Measurements from ENCODE around the gene ACAP1.

Gene ACAP1

DNA sequence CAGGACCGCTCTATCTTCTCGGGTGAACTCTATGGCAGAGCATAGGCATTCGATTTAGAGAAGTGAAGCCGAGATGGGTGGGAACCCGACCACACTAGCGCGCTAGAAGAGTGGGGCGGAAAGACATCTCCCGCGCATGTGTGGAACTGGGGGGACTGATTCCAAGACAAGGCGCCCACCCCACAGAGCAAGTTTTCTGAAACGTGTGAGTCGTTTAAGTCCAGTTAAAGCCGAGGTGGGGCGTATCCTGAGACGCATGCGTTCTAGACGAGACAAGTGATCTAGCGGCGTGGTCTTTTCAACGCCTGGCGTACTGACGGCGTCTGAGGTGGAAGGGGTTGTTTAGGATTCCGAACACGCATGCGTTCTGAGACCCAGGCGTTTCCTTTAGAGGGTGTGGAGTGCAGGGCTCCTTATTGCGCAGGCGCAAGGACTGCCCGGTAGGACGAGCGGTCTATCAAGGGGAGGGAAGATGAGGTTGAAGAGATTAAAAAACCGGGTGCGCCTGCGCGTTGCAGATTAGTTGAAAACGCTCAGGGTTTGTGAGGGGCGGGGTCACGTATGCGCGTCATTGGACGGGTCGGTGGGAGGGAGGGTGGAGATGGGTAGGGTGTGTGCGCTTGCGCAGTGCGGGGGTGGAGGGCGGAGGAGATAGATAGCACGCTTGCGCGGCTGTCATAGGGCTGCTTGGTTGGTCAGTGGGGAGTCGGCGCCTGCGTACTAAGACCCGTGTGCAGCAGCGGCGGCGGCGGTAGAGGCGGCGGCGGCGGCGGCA is 29.2 kb upstream of the ACAP1 start, which contains the start of gene EIF5A:
Gene EIF5A, plus strand, starts transcription at position 718 of the 775 bp plus-strand sequence. CDS start 2,008 bp downstream, outside the sequence.
- DNase-seq: peak; percentile 100
- Mint-ChIP-seq H3K27me3 (peaks cover 4% of the 10 kb centered on the region), H3K27ac (peak within 1 kb of the TSS; percentile 100), H3K9me3 (no peaks in the 10 kb centered on the region), H3K4me1 (peaks cover 45% of the 10 kb centered on the region), H3K36me3 (peaks cover 33% of the 10 kb centered on the region), H3K4me3 (peak within 1 kb of the TSS; percentile 96)
- CTCF ChIA-PET: no interaction called here

GRCh38 chr17:7307686-7308624 is 28.4 kb upstream of the ACAP1 start:
- peaks cover 40% of the 10 kb centered on the region for H3K36me3 Mint-ChIP-seq
- peak overlapping the region; percentile 96 for H3K4me3 Mint-ChIP-seq
- no peaks in the 10 kb centered on the region for H3K9me3 Mint-ChIP-seq
- peaks cover 52% of the 10 kb centered on the region for H3K4me1 Mint-ChIP-seq
- peak; percentile 72 for DNase-seq
- peaks cover 4% of the 10 kb centered on the region for H3K27me3 Mint-ChIP-seq
- CTCF ChIA-PET: interaction anchor here (3.7 kb wide), 1 partner anchor 28 kb away, joined by 11 read pairs; the partner anchor contains the start of gene ACAP1
- peak overlapping the region; percentile 100 for H3K27ac Mint-ChIP-seq

GRCh38 chr17:7308625-7309433 is 27.5 kb upstream of the ACAP1 start:
- H3K36me3 Mint-ChIP-seq: peaks cover 47% of the 10 kb centered on the region
- H3K9me3 Mint-ChIP-seq: no peaks in the 10 kb centered on the region
- H3K27ac Mint-ChIP-seq: peak overlapping the region; percentile 100
- CTCF ChIA-PET: interaction anchor here (1.6 to 3.7 kb wide), 3 partner anchors 14 to 28 kb away, joined by 3 to 11 read pairs (median 5); partner anchors contain the start of gene ACAP1
- H3K27me3 Mint-ChIP-seq: no peaks in the 10 kb centered on the region
- H3K4me3 Mint-ChIP-seq: peak overlapping the region; percentile 96
- H3K4me1 Mint-ChIP-seq: peaks cover 61% of the 10 kb centered on the region
- peak; percentile 88 for DNase-seq

- CTCF ChIA-PET: interaction anchor here (1.6 to 3.7 kb wide), 3 partner anchors 14 to 27 kb away, joined by 3 to 11 read pairs (median 5); partner anchors contain the start of gene ACAP1
- DNase-seq: no peak
- peaks cover 55% of the 10 kb centered on the region for H3K36me3 Mint-ChIP-seq
- H3K27me3 Mint-ChIP-seq: no peaks in the 10 kb centered on the region
- H3K27ac Mint-ChIP-seq: peak overlapping the region; percentile 100
- peaks cover 69% of the 10 kb centered on the region for H3K4me1 Mint-ChIP-seq
- H3K9me3 Mint-ChIP-seq: no peaks in the 10 kb centered on the region
- peak overlapping the region; percentile 96 for H3K4me3 Mint-ChIP-seq
Measured at GRCh38 chr17:7309628-7310027, 26.7 kb upstream of the ACAP1 start.

DNA sequence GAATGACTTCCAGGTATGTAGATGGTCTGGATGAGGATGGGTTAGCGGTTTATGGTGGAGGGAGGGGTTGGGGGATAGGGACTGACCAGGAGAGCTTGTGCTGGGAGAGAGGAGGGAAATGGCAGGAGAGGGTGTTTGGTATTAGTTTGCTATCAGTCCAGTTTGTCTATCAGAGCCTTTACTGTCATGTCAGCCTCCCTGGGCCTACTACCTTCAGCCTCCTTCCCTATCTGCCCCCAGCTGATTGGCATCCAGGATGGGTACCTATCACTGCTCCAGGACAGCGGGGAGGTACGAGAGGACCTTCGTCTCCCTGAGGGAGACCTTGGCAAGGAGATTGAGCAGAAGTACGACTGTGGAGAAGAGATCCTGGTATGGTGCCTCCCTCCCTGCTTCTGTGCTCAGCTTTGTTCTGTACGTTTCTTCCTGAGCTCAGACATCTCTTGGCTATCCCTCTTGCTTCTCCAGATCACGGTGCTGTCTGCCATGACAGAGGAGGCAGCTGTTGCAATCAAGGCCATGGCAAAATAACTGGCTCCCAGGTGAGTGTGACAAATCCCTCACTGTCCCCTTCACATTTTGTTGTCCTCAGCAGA is 25.1 kb upstream of the ACAP1 start:
- Mint-ChIP-seq H3K27me3 (no peaks in the 10 kb centered on the region), H3K36me3 (peaks cover 58% of the 10 kb centered on the region), H3K9me3 (no peaks in the 10 kb centered on the region), H3K4me3 (peak overlapping the region; percentile 25), H3K4me1 (peaks cover 72% of the 10 kb centered on the region), H3K27ac (peak overlapping the region; percentile 100)
- DNase-seq: no peak
- CTCF ChIA-PET: interaction anchor here (3.7 kb wide), 1 partner anchor 25 kb away, joined by 11 read pairs; the partner anchor contains the start of gene ACAP1

DNA sequence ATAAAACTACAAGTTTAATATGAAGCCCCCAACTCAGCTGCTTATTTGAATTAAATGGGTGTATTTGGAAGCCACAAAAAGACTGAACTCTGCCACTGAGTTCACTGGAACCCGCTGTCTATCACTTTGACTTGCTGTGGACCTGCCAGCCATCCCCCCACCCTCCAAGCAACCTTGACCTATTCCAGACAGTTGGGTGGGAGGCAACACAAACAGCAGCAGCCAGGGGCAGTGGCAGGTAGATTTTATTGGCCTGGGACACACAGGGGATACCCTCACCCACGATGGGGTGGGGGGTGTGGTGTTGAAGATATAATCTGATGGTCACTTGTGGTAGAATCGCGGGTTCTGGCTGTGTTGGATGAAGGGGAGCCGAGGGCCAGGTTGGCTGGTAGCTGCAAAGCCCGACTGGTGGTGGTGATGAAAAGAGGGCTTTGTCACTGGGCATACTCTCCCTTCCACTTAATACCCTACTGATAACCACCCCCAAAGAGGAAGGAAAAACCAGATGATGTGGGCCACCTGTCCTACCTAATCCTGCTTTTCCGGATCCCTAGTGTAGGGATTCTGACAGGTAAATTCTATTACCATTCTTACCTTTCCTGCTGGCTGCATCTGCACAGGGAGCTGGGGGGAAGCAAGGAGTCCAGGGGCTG is 23.8 kb upstream of the ACAP1 start:
- peaks cover 69% of the 10 kb centered on the region for H3K4me1 Mint-ChIP-seq
- peak overlapping the region; percentile 71 for H3K27ac Mint-ChIP-seq
- peaks cover 60% of the 10 kb centered on the region for H3K36me3 Mint-ChIP-seq
- no peaks in the 10 kb centered on the region for H3K27me3 Mint-ChIP-seq
- H3K9me3 Mint-ChIP-seq: no peaks in the 10 kb centered on the region
- CTCF ChIA-PET: interaction anchor here (0.9 to 4.7 kb wide), 6 partner anchors 11 to 41 kb away, joined by 3 to 16 read pairs (median 4); partner anchors contain the start of gene ACAP1
- H3K4me3 Mint-ChIP-seq: peak overlapping the region; percentile 84
- no peak for DNase-seq

DNA sequence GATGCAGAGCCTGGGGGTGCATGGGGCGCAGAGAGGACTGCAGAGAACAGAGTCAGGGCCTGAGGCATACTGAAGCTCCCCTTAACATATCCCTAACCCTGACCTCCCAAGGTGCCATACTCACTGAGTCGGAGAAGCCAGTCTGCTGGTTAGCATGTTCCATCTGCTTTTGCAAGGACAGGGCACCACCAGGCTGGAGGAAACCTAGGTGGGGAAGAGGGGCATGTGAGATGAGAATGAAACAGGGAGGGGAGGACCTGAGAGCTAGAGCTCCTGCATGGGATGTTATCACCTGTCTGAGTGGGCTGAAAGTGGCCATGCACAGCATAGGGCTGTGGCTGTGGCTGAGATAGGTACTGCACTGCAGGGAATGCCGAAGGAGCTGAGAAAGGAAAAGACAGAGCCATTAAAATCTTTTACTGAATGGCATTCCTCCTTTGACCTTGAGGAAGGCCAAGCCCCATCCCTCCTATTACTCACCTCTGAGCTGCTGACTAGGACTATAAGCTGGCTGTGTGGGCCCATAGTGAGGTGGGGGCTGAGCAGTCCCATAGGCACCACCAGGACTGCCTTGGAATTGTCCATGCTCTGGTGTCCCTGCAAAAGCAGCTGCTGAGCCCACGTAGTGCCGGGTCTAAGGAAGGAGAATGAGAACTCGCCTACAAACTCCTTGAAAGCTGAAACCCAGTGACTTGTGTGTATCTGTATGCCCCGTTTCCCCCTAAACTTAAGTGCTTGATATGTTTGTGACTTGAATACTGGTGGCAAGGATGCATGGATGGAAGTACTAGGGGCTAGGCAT is 23.0 kb upstream of the ACAP1 start:
- H3K4me3 Mint-ChIP-seq: peak overlapping the region; percentile 84
- no peaks in the 10 kb centered on the region for H3K9me3 Mint-ChIP-seq
- peaks cover 69% of the 10 kb centered on the region for H3K4me1 Mint-ChIP-seq
- no peaks in the 10 kb centered on the region for H3K27me3 Mint-ChIP-seq
- CTCF ChIA-PET: interaction anchor here (0.9 to 4.7 kb wide), 7 partner anchors 10 to 43 kb away, joined by 3 to 16 read pairs (median 3); partner anchors contain the start of gene ACAP1
- peaks cover 64% of the 10 kb centered on the region for H3K36me3 Mint-ChIP-seq
- peak overlapping the region; percentile 89 for H3K27ac Mint-ChIP-seq
- DNase-seq: no peak

DNA sequence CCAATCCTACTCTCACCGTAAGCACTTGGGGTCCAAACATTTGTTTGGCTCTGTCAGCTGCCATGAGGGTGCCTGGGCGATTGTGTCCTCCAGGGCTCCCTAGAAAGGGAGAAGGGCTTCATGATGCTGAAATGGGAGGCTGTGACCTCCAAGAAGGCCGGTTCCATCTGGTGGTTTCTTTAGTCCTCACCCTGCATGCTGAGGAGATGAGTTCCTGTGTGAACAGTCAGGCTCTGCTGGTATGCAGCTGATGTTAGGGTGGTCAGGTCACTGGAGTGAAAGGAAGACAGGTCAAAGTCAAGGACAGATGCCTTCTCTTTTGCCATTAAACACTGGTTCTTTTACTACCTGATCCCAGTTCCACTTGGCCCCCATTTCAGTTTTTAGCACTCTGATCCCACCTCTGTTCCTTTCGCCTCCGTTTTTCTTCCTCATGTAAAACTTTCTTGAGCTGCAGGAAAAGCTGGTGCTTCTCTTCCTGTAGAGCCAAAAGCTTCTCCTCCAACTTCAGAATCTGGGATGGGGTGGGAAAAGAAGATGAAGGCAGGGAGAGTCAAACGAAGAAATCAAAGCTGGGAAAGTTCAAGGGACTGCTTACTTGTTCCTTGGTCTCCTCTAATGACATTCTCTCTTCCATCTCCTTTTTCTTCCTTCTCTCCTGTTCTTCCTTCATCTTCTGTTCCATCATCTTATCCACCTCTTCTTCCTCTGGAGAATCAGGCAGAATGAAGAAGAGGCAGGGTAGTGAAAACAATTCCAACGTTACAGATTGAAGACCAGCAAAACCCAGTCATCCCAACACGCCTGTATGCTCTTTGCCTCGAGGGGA is 22.2 kb upstream of the ACAP1 start:
- H3K4me3 Mint-ChIP-seq: peak overlapping the region; percentile 84
- H3K36me3 Mint-ChIP-seq: peaks cover 60% of the 10 kb centered on the region
- no peaks in the 10 kb centered on the region for H3K27me3 Mint-ChIP-seq
- CTCF ChIA-PET: interaction anchor here (0.7 to 4.7 kb wide), 8 partner anchors 9 to 269 kb away, joined by 3 to 16 read pairs (median 4); partner anchors contain the start of gene ACAP1
- no peaks in the 10 kb centered on the region for H3K9me3 Mint-ChIP-seq
- no peak for DNase-seq
- peak overlapping the region; percentile 89 for H3K27ac Mint-ChIP-seq
- H3K4me1 Mint-ChIP-seq: peaks cover 63% of the 10 kb centered on the region

GRCh38 chr17:7314719-7315569 is 21.4 kb upstream of the ACAP1 start, which contains the start of gene GPS2:
Gene GPS2 (minus strand): TSS chr17:7315360. CDS start chr17:7315052, 308 bp downstream.
- Mint-ChIP-seq H3K36me3 (peaks cover 53% of the 10 kb centered on the region), H3K4me1 (peaks cover 55% of the 10 kb centered on the region), H3K27me3 (no peaks in the 10 kb centered on the region), H3K27ac (peak within 1 kb of the TSS; percentile 95), H3K9me3 (no peaks in the 10 kb centered on the region), H3K4me3 (peak within 1 kb of the TSS; percentile 94)
- peak; percentile 96 for DNase-seq
- CTCF ChIA-PET: interaction anchor here (0.7 to 4.7 kb wide), 6 partner anchors 10 to 270 kb away, joined by 3 to 16 read pairs (median 4); partner anchors contain the start of gene ACAP1

GRCh38 chr17:7315570-7316235 is 20.6 kb upstream of the ACAP1 start:
- Mint-ChIP-seq H3K27me3 (no peaks in the 10 kb centered on the region), H3K36me3 (peaks cover 45% of the 10 kb centered on the region), H3K4me1 (peaks cover 47% of the 10 kb centered on the region), H3K4me3 (peak overlapping the region; percentile 94), H3K9me3 (no peaks in the 10 kb centered on the region), H3K27ac (peak overlapping the region; percentile 95)
- no peak for DNase-seq
- CTCF ChIA-PET: interaction anchor here (0.8 to 4.7 kb wide), 3 partner anchors 9 to 22 kb away, joined by 3 to 16 read pairs (median 14); partner anchors contain the start of gene ACAP1

Data from activated naive CD4-positive, alpha-beta T cell treated with anti-CD3 and anti-CD28 coated beads, Interleukin-2, amount 10 ng/mL, durations not matched to agents 7 days and 5 days (primary cell).